Endothelial cell (in vitro differentiated cells): ENCODE results near the gene ELN. TPM values are rescaled to one million over a fixed set of nuclear protein-coding genes. Genes with fewer than 3 reads are reported as not detected.

Experiments
- DNase-seq: peaks from one replicate; pipeline ENCODE4 v3.0.0; 2021; ENCODE audit warnings: low spot score
- H3K27ac Mint-ChIP-seq: one replicate; pipeline ENCODE4 v1.8.0; 2021; ENCODE audit warnings: mixed read lengths, inconsistent platforms; ENCODE audit not compliant: unreplicated experiment
- H3K27me3 Mint-ChIP-seq: one replicate; pipeline ENCODE4 v1.8.0; 2021; ENCODE audit warnings: mild to moderate bottlenecking, moderate library complexity, mixed read lengths, inconsistent platforms; ENCODE audit not compliant: unreplicated experiment
- H3K36me3 Mint-ChIP-seq: one replicate; pipeline ENCODE4 v1.8.0; 2021; ENCODE audit warnings: mild to moderate bottlenecking, low read depth, mixed read lengths, inconsistent platforms; ENCODE audit not compliant: unreplicated experiment
- H3K4me1 Mint-ChIP-seq: one replicate; pipeline ENCODE4 v1.8.0; 2021; ENCODE audit warnings: mild to moderate bottlenecking, mixed read lengths, inconsistent platforms; ENCODE audit not compliant: unreplicated experiment
- H3K4me3 Mint-ChIP-seq: one replicate; pipeline ENCODE4 v1.8.0; 2021; ENCODE audit warnings: mild to moderate bottlenecking, mixed read lengths, inconsistent platforms; ENCODE audit not compliant: unreplicated experiment
- H3K9me3 Mint-ChIP-seq: one replicate; pipeline ENCODE4 v1.8.0; 2021; ENCODE audit warnings: mixed read lengths, inconsistent platforms; ENCODE audit not compliant: unreplicated experiment
- CTCF ChIP-seq: fragments of 200-600 bp; sonication (generic); IDR thresholded peaks from one replicate; pipeline ENCODE4 v1.5.0; 2021; ENCODE audit warnings: antibody characterized with exemption; ENCODE audit not compliant: unreplicated experiment
- total RNA-seq: library from RNA; stranded (reverse); fragmentation: NEBNext Ultra II Directional; extraction: Animal tissue kit (Norgen Biotek cat#: 25700); gene quantifications from one replicate; pipeline ENCODE4 v1.2.1, GENCODE V29; 2021; ENCODE audit not compliant: unreplicated experiment

The ELN gene
- total RNA-seq, 1 donor from 2014 or later = 44.8 TPM

DNA sequence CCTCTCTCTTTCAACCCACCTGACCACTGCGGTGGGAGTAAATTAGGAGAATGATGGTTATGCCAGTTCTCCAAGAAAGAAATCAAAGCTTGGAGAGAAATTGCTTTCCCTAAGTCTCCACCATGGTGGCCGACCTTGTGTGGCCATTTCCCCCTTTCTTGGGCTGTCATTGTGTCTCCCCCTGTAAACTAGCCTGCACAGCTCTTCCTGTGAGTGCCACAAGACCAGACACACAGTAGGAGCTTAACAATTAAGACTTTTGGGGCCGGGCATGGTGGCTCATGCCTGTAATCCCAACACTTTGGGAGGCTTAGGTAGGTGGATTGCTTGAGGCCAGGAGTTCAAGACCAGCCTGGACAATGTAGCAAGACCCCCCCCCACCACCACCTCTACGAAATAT, 36.7 kb downstream of the ELN start:
- H3K27ac Mint-ChIP-seq = no peak overlapping the region
- H3K27me3 Mint-ChIP-seq = peaks cover 5% of the 10 kb centered on the region
- no peak overlapping the region for H3K4me3 Mint-ChIP-seq
- H3K36me3 Mint-ChIP-seq = no peaks in the 10 kb centered on the region
- no peak for TF ChIP-seq CTCF
- no peak for DNase-seq
- no peaks in the 10 kb centered on the region for H3K9me3 Mint-ChIP-seq
- H3K4me1 Mint-ChIP-seq = no peaks in the 10 kb centered on the region

GRCh38 chr7:74066626-74067025, 38.7 kb downstream of the ELN start:
- no peaks in the 10 kb centered on the region for H3K9me3 Mint-ChIP-seq
- no peak for DNase-seq
- H3K27ac Mint-ChIP-seq = no peak overlapping the region
- H3K36me3 Mint-ChIP-seq = no peaks in the 10 kb centered on the region
- no peak overlapping the region for H3K4me3 Mint-ChIP-seq
- peaks cover 5% of the 10 kb centered on the region for H3K27me3 Mint-ChIP-seq
- TF ChIP-seq CTCF = no peak
- H3K4me1 Mint-ChIP-seq = no peaks in the 10 kb centered on the region

- Mint-ChIP-seq H3K4me1 (no peaks in the 10 kb centered on the region), H3K27me3 (peaks cover 5% of the 10 kb centered on the region), H3K9me3 (no peaks in the 10 kb centered on the region), H3K4me3 (no peak overlapping the region), H3K36me3 (no peaks in the 10 kb centered on the region), H3K27ac (no peak overlapping the region)
- no peak for TF ChIP-seq CTCF
- DNase-seq = no peak
Observed at GRCh38 chr7:74068378-74069085, 40.6 kb downstream of the ELN start.

DNA sequence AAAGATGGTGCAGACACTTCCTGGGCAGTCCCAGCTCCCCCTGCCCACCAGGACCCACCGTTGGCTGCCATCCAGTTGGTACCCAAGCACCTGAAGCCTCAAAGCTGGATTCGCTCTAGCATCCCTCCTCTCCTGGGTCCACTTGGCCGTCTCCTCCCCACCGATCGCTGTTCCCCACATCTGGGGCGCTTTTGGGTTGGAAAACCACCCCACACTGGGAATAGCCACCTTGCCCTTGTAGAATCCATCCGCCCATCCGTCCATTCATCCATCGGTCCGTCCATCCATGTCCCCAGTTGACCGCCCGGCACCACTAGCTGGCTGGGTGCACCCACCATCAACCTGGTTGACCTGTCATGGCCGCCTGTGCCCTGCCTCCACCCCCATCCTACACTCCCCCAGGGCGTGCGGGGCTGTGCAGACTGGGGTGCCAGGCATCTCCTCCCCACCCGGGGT, 41.1 kb downstream of the ELN start:
- DNase-seq = no peak

More for the DNA sequence above, 41.1 kb downstream of the ELN start:
- Mint-ChIP-seq H3K27ac (no peak overlapping the region), H3K27me3 (peaks cover 5% of the 10 kb centered on the region), H3K9me3 (no peaks in the 10 kb centered on the region), H3K4me3 (no peak overlapping the region), H3K4me1 (no peaks in the 10 kb centered on the region), H3K36me3 (no peaks in the 10 kb centered on the region)
- TF ChIP-seq CTCF = no peak
